ENCODE results near the gene VANGL2. TPM values are rescaled to one million over a fixed set of nuclear protein-coding genes. Genes with fewer than 3 reads are reported as not detected.

VANGL2 gene
- total RNA-seq, 1 donor from 2014 or later, result 7.1 TPM

GRCh38 chr1:160438935-160439334 is 38.6 kb downstream of the VANGL2 start:
- intact Hi-C loops (cut with DNase I), result no loop called here
- DNase-seq (ENCODE audit: low spot score), result no peak
- no peak for ATAC-seq

GRCh38 chr1:160439718-160440117 is 39.4 kb downstream of the VANGL2 start:
- DNase-seq (ENCODE audit: low spot score) (no peak), ATAC-seq (no peak)
- intact Hi-C loops (cut with DNase I), result no loop called here

DNA sequence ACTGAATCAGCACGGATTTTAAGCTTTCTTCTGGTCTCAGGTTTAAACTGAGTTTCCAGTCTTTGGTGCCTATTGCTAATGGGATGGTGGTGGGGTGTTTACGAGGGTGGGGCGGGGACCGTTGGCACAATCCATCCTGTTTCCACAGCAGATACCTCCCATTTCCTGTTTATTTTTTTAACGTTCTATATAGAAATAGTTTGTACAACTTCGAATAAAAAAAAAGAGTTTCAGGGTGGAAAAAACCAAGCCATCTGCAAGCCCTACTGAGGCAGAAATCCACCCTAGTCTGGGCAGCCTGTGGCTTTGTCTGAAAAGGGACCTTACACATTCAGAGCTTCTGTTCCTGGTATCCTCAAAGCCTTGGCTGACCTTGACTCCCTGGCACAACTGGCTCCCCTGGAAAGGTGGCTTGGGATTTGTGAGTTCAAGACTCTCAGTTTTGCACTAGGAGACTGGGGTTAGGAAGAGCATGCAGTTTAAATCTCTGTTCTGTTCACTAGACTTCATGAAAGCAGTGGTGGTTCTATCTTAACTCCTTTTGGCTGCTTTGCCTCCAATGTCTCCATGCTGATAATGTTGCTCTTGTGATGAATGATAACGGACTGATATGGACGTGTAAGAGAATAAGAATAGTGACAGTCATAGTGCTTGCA is 46.7 kb downstream of the VANGL2 start:
- intact Hi-C loops (cut with DNase I), result no loop called here
- DNase-seq (ENCODE audit: low spot score), result no peak
- no peak for ATAC-seq

- ATAC-seq (no peak), DNase-seq (ENCODE audit: low spot score) (no peak)
- intact Hi-C loops (cut with DNase I), result no loop called here
These were observed 49.1 kb downstream of the VANGL2 start for GRCh38 chr1:160449494-160449893.

GRCh38 chr1:160451119-160451858 is 50.9 kb downstream of the VANGL2 start:
- DNase-seq (ENCODE audit: low spot score) (no peak), ATAC-seq (no peak)
- intact Hi-C loops (cut with DNase I), result no loop called here

DNA sequence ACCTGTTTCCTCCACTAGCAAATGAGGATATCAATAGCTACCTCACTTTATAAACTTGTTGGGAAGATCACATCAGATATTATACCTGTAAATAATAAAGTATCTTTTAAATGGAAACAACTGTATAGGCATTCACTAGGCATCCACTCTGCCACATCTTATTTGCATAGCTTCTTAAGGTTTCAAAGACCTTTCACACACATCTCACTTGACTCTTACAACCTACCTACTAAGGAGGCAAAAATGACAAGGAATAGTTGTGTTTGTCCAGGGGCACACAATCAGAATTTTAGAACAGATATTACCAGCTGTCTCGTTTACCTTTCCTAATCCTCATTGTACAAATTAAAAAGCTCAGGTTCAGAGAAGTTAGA is 51.5 kb downstream of the VANGL2 start:
- no peak for DNase-seq (ENCODE audit: low spot score)
- no peak for ATAC-seq
- intact Hi-C loops (cut with DNase I), result no loop called here

DNA sequence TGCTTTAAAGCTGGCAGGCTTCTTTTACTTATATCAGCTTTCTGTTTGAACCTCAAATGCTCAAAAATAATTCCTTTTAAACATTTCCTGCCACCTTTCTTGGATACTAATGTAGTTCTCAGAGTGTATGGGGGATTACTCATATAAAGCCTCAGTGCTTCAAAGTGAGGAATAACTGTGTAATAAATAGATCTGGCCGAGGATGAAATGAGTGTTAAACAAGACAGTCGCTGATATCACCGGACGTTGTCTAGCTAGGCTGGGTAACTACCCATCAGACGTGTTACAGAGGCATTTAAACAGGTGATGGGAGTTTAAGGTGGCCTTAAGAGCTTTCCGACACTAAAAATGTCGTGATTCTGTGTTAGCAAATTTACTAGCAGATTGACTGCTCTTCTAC is 53.1 kb downstream of the VANGL2 start:
- intact Hi-C loops (cut with DNase I), result no loop called here
- DNase-seq (ENCODE audit: low spot score) (no peak), ATAC-seq (no peak)

GRCh38 chr1:160454371-160455152 is 54.2 kb downstream of the VANGL2 start:
- ATAC-seq (no peak), DNase-seq (ENCODE audit: low spot score) (no peak)
- intact Hi-C loops (cut with DNase I), result no loop called here

DNA sequence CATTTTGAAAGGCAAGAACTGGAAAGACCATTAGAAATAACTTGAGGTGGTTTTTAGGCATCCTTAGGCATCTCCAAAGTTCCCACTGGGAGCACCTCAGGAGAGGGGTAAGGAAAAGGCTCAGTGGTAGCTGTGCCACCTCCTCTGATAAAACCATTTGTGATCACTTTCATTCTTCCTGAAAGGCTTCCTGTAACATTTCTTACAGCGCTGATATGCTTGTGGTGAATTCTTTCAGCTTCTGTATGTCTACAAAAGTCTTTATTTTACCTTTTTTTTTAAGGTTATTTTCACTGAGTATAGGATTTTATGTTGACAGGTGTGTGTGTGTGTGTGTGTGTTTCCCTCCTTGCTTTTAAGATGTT is 54.8 kb downstream of the VANGL2 start:
- intact Hi-C loops (cut with DNase I), result no loop called here
- no peak for ATAC-seq
- DNase-seq (ENCODE audit: low spot score), result no peak

DNA sequence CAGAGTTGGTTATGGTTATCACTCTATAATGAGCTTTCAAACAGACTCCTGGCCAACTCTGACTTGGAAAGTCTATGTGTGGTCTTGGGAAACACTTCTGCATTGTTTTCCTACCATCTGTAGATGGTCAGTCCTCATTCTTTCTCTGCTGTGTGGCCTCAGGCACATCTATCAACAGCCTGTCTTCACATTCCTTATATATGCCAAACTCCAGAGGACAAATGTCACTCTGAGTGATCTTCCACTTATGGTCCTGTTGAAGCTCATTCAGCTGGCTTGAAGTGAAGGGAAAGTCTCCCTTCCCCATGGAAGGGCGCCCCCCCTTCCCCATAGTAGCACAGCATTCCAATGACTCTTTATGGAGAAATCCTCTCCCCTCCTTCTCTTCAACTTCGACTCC is 58.7 kb downstream of the VANGL2 start:
- DNase-seq (ENCODE audit: low spot score) (no peak), ATAC-seq (no peak)
- intact Hi-C loops (cut with DNase I), result no loop called here

DNA sequence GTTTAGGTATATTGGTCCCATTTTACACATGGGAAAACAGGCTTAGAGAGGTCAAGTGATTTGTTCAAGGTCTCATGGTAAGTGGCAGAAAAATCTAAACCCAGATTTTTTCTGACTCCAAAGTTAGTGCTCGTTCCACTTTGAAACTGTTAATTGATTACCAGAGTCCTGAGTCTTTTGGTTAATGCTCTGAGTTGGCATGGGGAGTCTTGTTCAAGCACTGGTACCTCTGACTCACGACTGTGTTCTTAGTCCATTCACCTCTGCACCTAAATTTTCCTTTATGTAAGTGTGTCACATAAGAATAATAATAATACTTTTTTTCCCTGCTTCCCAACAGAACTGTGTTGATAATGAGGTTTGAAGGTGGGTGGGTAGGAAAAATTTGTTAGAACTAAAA is 59.3 kb downstream of the VANGL2 start:
- intact Hi-C loops (cut with DNase I), result no loop called here
- no peak for DNase-seq (ENCODE audit: low spot score)
- no peak for ATAC-seq

DNA sequence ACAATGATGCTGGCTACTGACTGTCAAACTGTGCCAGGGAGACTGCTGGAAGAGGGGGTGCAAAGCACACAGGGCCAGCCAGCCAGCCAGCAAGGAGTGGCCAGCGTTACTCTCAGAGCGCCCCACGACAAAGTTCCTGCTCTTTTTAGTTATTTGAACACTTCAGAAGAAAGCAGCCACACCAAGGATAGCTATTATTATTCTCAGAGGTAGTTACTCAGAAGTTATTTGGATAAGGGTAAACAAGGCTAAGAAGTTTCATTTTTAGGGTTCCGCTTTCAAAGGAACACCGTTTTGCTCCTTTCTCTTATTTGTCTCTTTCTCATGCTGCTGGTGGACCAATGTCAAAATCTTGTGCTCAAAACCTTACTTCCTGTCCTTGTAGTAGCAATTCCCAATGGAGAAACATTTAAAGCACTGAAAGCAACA is 59.9 kb downstream of the VANGL2 start:
- no peak for DNase-seq (ENCODE audit: low spot score)
- intact Hi-C loops (cut with DNase I), result no loop called here
- no peak for ATAC-seq

- ATAC-seq, result no peak
- intact Hi-C loops (cut with DNase I), result no loop called here
These were observed 60.4 kb downstream of the VANGL2 start for GRCh38 chr1:160460683-160461287.

GRCh38 chr1:160465123-160465522 is 64.8 kb downstream of the VANGL2 start:
- DNase-seq (ENCODE audit: low spot score) (no peak), ATAC-seq (no peak)

More at GRCh38 chr1:160460683-160461287, 60.4 kb downstream of the VANGL2 start:
- no peak for DNase-seq (ENCODE audit: low spot score)

DNA sequence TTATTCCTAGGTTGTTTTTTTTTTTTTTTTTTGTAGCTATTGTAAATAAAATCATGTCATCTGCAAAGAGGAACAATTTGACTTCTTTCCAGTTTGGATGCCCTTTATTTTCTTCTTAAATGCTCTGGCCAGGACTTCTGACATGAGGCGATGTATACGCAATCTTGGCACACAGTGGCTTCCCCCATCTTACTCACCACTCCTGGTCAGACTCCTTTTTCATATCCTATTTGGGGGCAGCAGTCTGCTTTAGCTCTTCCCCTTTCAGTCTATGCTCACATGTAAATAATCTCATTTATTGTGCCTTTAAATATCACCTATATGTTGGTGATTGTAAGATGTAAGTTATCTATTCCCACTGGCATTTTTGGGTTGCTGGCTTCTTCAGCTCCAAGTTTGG is 66.6 kb downstream of the VANGL2 start:
- DNase-seq (ENCODE audit: low spot score), result no peak
- intact Hi-C loops (cut with DNase I), result no loop called here
- no peak for ATAC-seq

More at GRCh38 chr1:160465123-160465522, 64.8 kb downstream of the VANGL2 start:
- intact Hi-C loops (cut with DNase I), result no loop called here

GRCh38 chr1:160467576-160467975 is 67.2 kb downstream of the VANGL2 start:
- ATAC-seq (no peak), DNase-seq (ENCODE audit: low spot score) (no peak)
- intact Hi-C loops (cut with DNase I), result no loop called here

DNA sequence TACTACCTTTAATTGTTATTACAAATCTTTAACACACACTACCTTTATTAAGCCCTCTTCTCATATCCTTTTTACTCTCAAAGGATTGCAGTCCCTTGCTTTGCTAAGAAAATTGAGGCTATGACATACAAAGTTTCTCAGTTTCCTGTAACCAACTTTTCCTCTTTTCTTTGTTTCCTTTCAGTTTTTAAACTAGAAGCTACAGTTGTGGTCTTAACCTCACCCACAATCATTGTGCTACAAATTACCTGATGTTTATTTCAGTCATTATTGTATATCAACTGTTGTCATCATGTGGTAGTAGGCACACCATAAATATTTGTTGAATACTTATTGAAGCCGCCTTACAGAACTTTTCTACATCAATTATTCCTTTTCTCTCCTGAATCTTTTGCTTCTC is 70.9 kb downstream of the VANGL2 start:
- ATAC-seq (no peak), DNase-seq (ENCODE audit: low spot score) (no peak)
- intact Hi-C loops (cut with DNase I), result no loop called here

GRCh38 chr1:160472112-160472511 is 71.7 kb downstream of the VANGL2 start:
- intact Hi-C loops (cut with DNase I), result no loop called here
- ATAC-seq, result no peak
- DNase-seq (ENCODE audit: low spot score), result no peak

DNA sequence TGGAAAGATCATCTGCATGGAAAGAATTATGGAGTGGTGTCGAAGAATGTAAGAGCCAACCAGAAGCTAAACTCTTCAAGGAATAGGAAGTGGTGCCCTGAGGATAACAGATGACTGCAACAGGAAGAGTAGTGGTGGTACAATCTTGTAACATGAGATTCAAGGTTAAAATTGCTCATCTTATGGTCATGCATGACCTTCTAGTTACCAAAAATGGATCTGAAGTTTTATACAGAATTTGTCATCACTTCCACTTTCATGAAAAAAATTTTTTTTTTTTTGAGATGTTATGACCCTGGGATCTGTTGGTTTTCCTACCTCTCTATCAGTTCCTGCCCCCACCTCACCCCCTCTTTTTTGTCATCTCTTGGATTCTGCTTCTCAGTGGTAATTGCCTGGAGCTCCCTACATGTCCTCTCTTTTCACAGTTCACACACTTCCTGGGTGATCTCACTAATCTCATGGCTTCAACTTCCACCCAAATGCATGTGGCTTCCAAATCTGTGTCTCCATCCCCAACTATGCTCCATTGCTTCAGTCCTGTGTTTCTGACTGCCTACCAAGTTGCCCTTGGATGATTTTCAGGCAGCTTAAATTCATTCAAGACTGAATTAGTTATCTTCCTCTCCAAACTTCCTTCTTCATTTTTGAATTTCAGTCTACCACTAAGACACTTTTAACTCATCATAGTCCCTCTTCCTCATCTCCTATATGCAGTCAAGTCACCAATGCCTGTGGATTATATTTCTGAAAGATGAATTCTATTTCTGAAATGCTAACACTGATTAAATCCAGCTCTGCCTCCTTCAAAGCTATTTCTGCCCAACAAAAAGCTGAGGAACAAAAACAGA is 74.3 kb downstream of the VANGL2 start:
- no peak for ATAC-seq
- intact Hi-C loops (cut with DNase I), result no loop called here
- no peak for DNase-seq (ENCODE audit: low spot score)
